Subcutaneous abdominal adipose tissue (tissue), 5 donors: ENCODE results near the gene PTK6.

Experiments used
- H3K27ac ChIP-seq: one replicate; pipeline ENCODE4 v1.7.0; 2013; ENCODE audit warnings: low read depth, mild to moderate bottlenecking, inconsistent platforms, low read length, moderate library complexity
- H3K27me3 ChIP-seq, 5 donors: one replicate each; pipeline ENCODE4 v1.7.0; 2013; ENCODE audit warnings: low read length in 5 of 5, inconsistent platforms in 1 of 5; ENCODE audit not compliant: control insufficient read depth in 5 of 5, insufficient read depth in 4 of 5
- H3K36me3 ChIP-seq, 5 donors: one replicate each; pipeline ENCODE4 v1.7.0; 2013; ENCODE audit warnings: low read length in 5 of 5; ENCODE audit not compliant: control insufficient read depth in 5 of 5, insufficient read depth in 5 of 5
- H3K4me1 ChIP-seq, 5 donors: one replicate each; pipeline ENCODE4 v1.7.0; 2013; ENCODE audit warnings: low read length in 5 of 5, mild to moderate bottlenecking in 3 of 5, moderate library complexity in 1 of 5; ENCODE audit not compliant: control insufficient read depth in 5 of 5, insufficient read depth in 5 of 5
- H3K4me3 ChIP-seq, 5 donors: one replicate each; pipeline ENCODE4 v1.7.0; 2013; ENCODE audit warnings: low read length in 5 of 5, low read depth in 1 of 5
- H3K9ac ChIP-seq, 5 donors: one replicate each; pipeline ENCODE4 v1.7.0; 2013; ENCODE audit warnings: low read length in 5 of 5, mild to moderate bottlenecking in 4 of 5, moderate library complexity in 3 of 5
- H3K9me3 ChIP-seq, 5 donors: one replicate each; pipeline ENCODE4 v1.7.0; 2013; ENCODE audit warnings: low read length in 5 of 5; ENCODE audit not compliant: control insufficient read depth in 5 of 5
- donor health status: healthy.
- donor health status: healthy.
- donor health status: healthy.
- donor health status: healthy.
- donor health status: healthy.

The PTK6 gene

GRCh38 chr20:63549019-63549418, 11.8 kb upstream of the PTK6 start:
- no peak overlapping the region for H3K9ac ChIP-seq
- H3K27ac ChIP-seq: no peak overlapping the region
- H3K27me3 ChIP-seq: peaks cover 30 to 66% (median 49%) of the 10 kb centered on the region in 5 donors
- peaks cover 0 to 10% (median 4%) of the 10 kb centered on the region in 5 donors for H3K4me1 ChIP-seq
- H3K36me3 ChIP-seq: no peaks in the 10 kb centered on the region
- H3K4me3 ChIP-seq: no peak overlapping the region
- H3K9me3 ChIP-seq: no peaks in the 10 kb centered on the region

GRCh38 chr20:63548542-63548941, 11.4 kb upstream of the PTK6 start:
- H3K9ac ChIP-seq: no peak overlapping the region
- H3K4me1 ChIP-seq: peaks cover 0 to 8% (median 1%) of the 10 kb centered on the region in 5 donors
- peaks cover 30 to 66% (median 49%) of the 10 kb centered on the region in 5 donors for H3K27me3 ChIP-seq
- no peaks in the 10 kb centered on the region for H3K36me3 ChIP-seq
- H3K9me3 ChIP-seq: no peaks in the 10 kb centered on the region
- H3K4me3 ChIP-seq: no peak overlapping the region
- H3K27ac ChIP-seq: no peak overlapping the region

GRCh38 chr20:63547725-63548480, 10.7 kb upstream of the PTK6 start, which contains the start of gene SRMS:
TSS of gene SRMS (minus strand) at chr20:63547749. CDS start at chr20:63547463, 286 bp downstream.
- H3K4me1 ChIP-seq: peaks cover 0 to 5% (median 0%) of the 10 kb centered on the region in 5 donors
- H3K27me3 ChIP-seq: peaks cover 28 to 63% (median 46%) of the 10 kb centered on the region in 5 donors
- no peak within 1 kb of the TSS for H3K4me3 ChIP-seq
- H3K9ac ChIP-seq: no peak within 1 kb of the TSS
- no peaks in the 10 kb centered on the region for H3K36me3 ChIP-seq
- no peak within 1 kb of the TSS for H3K27ac ChIP-seq
- no peaks in the 10 kb centered on the region for H3K9me3 ChIP-seq

- Histone ChIP-seq H3K4me1 (no peaks in the 10 kb centered on the region), H3K9ac (no peak overlapping the region), H3K27me3 (peaks cover 27 to 59% (median 43%) of the 10 kb centered on the region in 5 donors), H3K36me3 (no peaks in the 10 kb centered on the region), H3K27ac (no peak overlapping the region), H3K4me3 (no peak overlapping the region), H3K9me3 (no peaks in the 10 kb centered on the region)
Observed at GRCh38 chr20:63546956-63547724, 10.0 kb upstream of the PTK6 start.

GRCh38 chr20:63546256-63546955, 9.2 kb upstream of the PTK6 start:
- Histone ChIP-seq H3K27me3 (peaks cover 27 to 59% (median 43%) of the 10 kb centered on the region in 5 donors), H3K27ac (no peak overlapping the region), H3K9me3 (no peaks in the 10 kb centered on the region), H3K36me3 (no peaks in the 10 kb centered on the region), H3K4me1 (no peaks in the 10 kb centered on the region), H3K4me3 (no peak overlapping the region), H3K9ac (no peak overlapping the region)

GRCh38 chr20:63545814-63546213, 8.6 kb upstream of the PTK6 start:
- Histone ChIP-seq H3K4me1 (no peaks in the 10 kb centered on the region), H3K4me3 (no peak overlapping the region), H3K9ac (no peak overlapping the region), H3K36me3 (no peaks in the 10 kb centered on the region), H3K27me3 (peaks cover 22 to 53% (median 40%) of the 10 kb centered on the region in 5 donors), H3K27ac (no peak overlapping the region), H3K9me3 (no peaks in the 10 kb centered on the region)

GRCh38 chr20:63544958-63545516, 7.9 kb upstream of the PTK6 start:
- H3K4me3 ChIP-seq: no peak overlapping the region
- peaks cover 20 to 49% (median 36%) of the 10 kb centered on the region in 5 donors for H3K27me3 ChIP-seq
- H3K27ac ChIP-seq: no peak overlapping the region

GRCh38 chr20:63544241-63544957, 7.2 kb upstream of the PTK6 start:
- no peak overlapping the region for H3K4me3 ChIP-seq
- H3K9me3 ChIP-seq: no peaks in the 10 kb centered on the region
- H3K36me3 ChIP-seq: no peaks in the 10 kb centered on the region
- H3K27ac ChIP-seq: no peak overlapping the region
- H3K4me1 ChIP-seq: no peaks in the 10 kb centered on the region
- peaks cover 19 to 47% (median 30%) of the 10 kb centered on the region in 5 donors for H3K27me3 ChIP-seq
- H3K9ac ChIP-seq: no peak overlapping the region

More at GRCh38 chr20:63544958-63545516, 7.9 kb upstream of the PTK6 start:
- Histone ChIP-seq H3K4me1 (no peaks in the 10 kb centered on the region), H3K9me3 (no peaks in the 10 kb centered on the region), H3K36me3 (no peaks in the 10 kb centered on the region), H3K9ac (no peak overlapping the region)

- H3K4me1 ChIP-seq: no peaks in the 10 kb centered on the region
- peaks cover 19 to 43% (median 29%) of the 10 kb centered on the region in 5 donors for H3K27me3 ChIP-seq
- no peak overlapping the region for H3K9ac ChIP-seq
- H3K9me3 ChIP-seq: no peaks in the 10 kb centered on the region
- H3K4me3 ChIP-seq: no peak overlapping the region
- H3K27ac ChIP-seq: no peak overlapping the region
- no peaks in the 10 kb centered on the region for H3K36me3 ChIP-seq
Observed at GRCh38 chr20:63543733-63544132, 6.6 kb upstream of the PTK6 start.
